HL-60 (cell line): ENCODE measurements around the gene FOXP1.

Source experiments
- GABPA ChIP-seq: IDR thresholded peaks from 2 replicates; pipeline ENCODE4 v1.6.1; 2012; ENCODE audit warnings: low read depth
- POLR2AphosphoS5 ChIP-seq: IDR thresholded peaks from 2 replicates; pipeline ENCODE4 v1.6.1; 2012; ENCODE audit warnings: low read depth

DNA sequence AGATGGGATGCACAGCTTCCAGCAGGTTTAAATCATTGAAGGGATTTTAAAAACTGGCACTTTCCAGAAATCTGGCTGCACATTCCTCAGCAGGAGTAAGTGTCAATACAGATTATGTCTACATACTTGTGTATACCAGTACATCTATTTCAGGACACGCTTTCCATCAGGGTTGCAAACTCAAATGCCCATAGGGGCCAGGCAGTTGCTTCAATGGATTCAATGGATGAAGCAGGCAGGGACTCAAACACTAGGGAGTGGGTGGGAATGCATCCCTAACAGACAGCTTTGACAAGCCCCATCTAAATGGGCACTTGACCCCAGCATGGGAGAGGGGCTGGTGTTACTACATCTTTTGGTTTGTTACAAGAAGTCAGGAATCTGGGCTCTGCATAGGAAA, 136.8 kb downstream of the FOXP1 start:
- TF ChIP-seq GABPA (no peak), POLR2AphosphoS5 (no peak)
